Measurements from ENCODE around the gene MED4. TPM values are rescaled to one million over a fixed set of nuclear protein-coding genes. Genes with fewer than 3 reads are reported as not detected.
A peak's percentile ranks its signal among the peaks of the same experiment; 100 is the strongest.

Gene MED4, protein sequence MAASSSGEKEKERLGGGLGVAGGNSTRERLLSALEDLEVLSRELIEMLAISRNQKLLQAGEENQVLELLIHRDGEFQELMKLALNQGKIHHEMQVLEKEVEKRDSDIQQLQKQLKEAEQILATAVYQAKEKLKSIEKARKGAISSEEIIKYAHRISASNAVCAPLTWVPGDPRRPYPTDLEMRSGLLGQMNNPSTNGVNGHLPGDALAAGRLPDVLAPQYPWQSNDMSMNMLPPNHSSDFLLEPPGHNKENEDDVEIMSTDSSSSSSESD
- 10 to 100 TPM; 41.3 to 47.4 TPM for total RNA-seq
- long read RNA-seq, transcript MED4-201 (7 exons, 2,022 nt), result major isoform, 45 of 87 reads
- long read RNA-seq, transcript MED4-202 (7 exons, 931 nt), result minor isoform, 35 of 87 reads
- long read RNA-seq, partial matches to known transcripts, result 2 of 87 reads
- long read RNA-seq, other reads (novel, unspliced or antisense), result 5 of 87 reads

DNA sequence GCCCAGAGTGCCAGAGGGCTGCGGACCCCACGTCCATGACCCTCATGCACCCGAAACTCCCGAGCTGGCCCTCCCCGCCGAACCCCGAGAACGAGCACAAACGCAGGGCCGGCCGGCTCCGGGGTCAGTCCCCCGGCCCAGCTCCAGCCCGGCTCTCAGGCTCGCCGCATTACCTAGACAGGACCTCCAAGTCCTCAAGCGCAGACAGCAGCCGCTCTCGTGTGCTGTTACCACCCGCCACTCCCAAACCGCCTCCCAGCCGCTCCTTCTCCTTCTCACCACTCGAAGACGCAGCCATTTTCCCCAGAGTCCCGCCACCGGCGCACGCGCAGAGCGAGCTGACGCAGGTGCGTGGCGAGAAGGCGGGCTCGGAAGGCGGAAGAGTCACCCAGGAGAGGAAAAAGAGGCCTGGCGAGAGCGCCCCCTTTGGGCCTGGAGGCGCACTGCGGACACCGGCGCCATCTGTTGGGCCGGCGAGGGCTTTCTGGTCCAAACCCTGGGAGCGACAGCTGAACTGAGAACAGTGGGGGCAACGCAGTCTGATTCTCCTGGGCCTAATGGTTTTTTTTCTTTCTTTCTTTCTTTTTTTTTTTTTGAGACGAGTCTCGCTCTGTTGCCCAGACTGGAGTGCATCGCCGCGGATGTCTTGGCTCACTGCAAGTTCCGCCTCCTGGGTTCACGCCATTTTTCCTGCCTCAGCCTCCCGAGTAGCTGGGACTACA, at the start of gene MED4:
Gene MED4, minus strand, starts transcription at position 324 of the 722 bp plus-strand sequence. Its CDS starts 26 bp downstream, at position 298.
- DNase-seq (peak; percentile 96), ATAC-seq (peak; percentile 98)
- intact Hi-C loops (cut with DNase I), result no loop called here

DNA sequence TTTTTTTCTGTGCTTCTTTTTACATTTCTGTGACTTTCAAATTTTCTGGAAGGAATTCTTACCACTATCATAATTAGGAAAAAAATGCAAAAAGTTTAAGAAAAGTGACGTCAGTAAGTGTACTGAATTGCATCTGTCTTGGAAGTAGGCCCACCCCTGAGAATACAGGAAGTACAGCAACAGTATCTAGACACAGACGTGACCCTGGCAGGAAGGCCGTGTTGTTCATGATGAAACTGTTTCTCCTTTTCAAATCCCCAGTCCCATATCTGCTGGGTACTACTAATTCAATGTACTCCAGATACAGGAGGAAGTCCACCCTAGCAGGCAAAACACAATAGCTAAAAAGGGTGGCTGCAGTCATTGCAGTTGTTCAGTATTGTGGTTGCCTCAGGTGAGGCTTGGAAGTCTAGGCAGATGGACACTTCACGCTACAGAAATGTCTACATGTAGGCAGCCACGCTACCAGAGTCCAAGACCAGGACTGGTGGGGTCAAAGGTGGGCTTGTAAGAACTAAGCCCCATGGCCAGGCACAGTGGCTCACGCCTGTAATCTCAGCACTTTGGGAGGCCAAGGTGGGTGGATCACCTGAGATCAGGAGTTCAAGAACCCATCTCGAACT, 49.6 kb upstream of the MED4 start:
- peak; percentile 82 to 92 for ATAC-seq
- intact Hi-C loops (cut with DNase I), result no loop called here
- peak; percentile 68 for DNase-seq

DNA sequence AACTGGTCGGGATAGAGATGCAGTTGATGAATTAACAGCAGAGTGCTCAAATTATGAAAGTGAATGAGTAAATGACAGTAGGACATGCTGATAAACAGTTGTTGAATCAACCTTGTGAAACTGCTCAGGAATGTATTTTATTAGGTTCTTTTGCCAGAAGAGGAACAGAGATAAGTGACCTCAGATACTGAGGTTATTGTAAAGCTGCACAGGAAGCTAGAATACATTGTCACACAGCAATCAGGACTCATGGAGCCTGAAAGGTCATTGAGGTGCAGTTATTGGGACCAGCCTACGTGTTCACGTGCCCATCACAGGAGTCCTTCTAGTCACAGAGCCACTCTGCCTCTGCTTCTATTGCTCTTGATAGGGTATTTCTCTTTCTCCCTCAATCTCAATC, 47.5 kb upstream of the MED4 start:
- ATAC-seq (no peak), DNase-seq (no peak)
- intact Hi-C loops (cut with DNase I), result no loop called here

DNA sequence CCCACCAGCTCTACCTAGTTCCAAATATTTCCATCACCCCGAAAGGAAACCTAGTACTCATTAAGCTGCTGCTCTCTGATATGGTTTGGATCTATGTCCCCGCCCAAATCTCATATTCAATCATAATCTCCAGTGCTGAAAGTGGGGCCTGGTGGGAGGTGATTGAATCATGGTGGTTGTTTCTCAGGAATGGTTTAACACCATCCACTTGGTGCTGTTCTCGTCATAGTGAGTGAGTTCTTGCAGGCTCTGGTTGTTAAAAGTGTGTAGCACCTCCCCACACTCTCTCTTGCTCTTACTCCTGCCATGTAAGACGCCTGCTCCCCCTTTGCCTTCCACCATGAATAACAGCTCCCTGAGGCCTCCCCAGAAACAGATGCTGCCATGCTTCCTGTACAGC, 43.4 kb upstream of the MED4 start:
- intact Hi-C loops (cut with DNase I), result no loop called here
- no peak for ATAC-seq

DNA sequence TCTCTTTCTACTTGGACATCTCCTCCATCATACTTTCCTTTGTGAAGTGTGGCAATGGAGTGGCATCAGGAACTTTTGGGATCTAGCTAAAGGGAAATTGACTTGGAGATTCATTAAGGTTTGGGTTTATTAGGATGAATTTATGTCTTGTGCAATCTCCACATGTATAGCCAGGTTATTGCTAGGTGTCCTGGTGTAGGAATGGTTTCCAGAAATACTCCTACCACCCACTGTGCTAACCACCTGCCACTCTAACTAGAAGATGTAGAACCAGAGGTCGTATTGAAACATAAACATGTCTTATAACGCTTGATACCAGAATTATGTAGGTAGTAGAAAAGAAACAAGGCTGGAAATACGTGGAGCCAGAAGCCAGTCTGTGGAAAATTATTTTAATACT, 38.1 kb upstream of the MED4 start:
- intact Hi-C loops (cut with DNase I), result no loop called here
- ATAC-seq (no peak), DNase-seq (no peak)

More for the DNA sequence above, 43.4 kb upstream of the MED4 start:
- DNase-seq, result no peak

DNA sequence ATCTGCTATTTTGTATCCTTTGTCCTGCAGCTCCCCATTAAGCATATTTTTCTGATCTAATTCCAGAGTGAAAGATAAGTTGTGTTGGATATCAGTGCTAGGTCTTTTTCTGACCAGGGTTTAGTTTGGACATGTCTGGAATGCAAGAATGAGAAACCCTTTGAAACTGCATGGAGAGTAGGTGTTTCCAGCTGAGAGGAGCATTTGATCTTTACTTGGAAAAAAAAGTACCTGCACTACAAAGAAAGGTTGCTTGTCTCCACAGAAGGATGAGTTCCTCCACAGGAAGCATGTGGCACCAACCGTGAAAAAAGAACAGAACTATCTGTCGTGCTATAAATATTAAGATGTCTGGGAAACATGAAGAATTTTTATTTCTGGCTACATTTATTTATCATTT, 36.6 kb upstream of the MED4 start:
- DNase-seq (no peak), ATAC-seq (no peak)
- intact Hi-C loops (cut with DNase I), result no loop called here

DNA sequence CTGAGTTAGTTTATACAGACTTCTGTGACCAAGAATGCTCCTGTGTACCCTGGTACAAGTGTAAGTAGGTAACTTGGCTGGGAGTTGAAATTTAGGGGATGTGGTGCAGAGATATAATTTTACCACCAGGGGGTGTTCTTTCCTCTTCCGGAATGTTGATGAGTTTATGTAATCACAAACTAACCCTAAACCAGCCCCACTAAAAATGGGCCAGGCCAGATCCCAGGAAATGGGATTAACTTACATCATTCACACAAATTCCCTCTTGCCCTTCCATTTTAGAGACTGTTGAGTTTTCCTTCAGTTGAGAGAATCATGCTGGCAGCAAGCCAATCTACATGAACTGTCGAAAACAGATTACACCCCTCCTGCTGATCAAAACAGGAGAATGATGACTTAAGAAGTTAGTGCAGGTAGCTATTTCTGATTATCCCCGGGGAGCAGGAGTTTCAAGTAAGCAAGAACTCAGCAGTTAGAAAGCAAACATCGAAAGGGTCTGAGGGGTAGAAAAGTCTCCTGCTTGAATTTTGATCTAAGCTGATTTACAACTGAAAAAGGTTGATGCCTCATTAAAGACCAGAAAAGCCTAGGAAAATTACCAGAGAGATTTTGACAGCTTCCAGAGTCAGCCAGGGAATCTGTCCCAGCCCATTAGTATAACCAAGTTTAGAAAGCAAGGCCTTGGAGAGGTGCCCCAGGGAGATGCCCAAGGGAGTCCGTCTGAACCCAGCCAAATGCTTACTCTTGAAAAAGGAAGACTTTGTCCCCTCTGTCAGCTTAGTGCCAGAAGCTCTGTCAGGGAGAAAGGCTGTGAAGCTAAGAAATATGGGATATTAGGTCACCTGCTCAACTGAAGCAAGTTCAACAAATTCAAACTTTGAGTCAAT, 32.3 kb upstream of the MED4 start:
- intact Hi-C loops (cut with DNase I), result loop anchor here (5.0 to 10.0 kb wide), 3 partner anchors 105 to 448 kb away; partner anchors contain the start of genes ITM2B (in 2 of the 2) and RB1 (in 1 of the 2)
- DNase-seq (peak; percentile 58), ATAC-seq (peak; percentile 85 to 86)

DNA sequence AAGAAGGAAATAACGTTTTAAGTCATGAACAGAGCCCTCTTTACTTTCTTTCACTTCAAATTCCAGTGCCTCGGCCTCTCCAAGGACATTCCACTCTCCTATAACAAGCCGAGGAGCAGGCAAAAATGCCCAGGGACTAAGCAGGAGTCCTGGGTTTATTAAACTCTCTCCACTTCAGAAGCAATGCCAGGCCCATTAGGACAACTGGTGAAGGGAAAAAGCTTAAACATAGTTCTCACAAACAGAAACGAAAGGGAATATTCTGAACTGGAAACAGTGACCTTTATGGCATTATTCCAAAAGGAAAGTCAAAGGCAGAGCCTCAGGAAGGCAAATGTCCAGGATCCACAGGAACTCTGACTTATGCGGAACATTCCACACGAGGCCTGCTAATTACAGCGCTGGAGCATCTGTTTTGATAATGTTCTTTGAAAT, 30.9 kb upstream of the MED4 start:
- DNase-seq (no peak), ATAC-seq (peak; percentile 59 to 66)
- intact Hi-C loops (cut with DNase I), result loop anchor here (5.0 to 10.0 kb wide), 3 partner anchors 106 to 449 kb away; partner anchors contain the start of genes ITM2B (in 2 of the 2) and RB1 (in 1 of the 2)

DNA sequence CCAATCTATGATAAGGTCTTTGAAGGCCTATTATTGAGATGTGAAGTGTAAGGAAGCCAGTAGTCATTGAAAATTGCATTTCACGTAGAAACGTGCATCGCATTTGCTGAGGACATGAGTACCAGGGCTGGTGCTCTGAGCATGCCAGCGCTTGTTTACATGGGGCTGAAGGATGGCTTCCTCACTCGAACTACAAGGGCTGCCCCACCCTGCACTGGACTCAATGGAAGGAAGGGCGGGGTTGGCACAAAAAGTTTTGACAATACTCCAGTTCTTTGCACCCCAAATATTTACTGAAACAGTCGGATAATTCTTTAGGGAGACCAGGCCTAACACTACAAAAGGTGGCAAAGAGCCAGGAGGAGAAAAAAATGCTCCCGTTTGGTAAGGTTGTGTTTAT, 28.9 kb upstream of the MED4 start:
- intact Hi-C loops (cut with DNase I), result loop anchor here in 1 of 2 donors (10.0 kb wide), 2 partner anchors 181 to 451 kb away; partner anchors contain the start of gene RB1
- ATAC-seq, result peak in 1 of 2 donors; percentile 14
- DNase-seq, result peak; percentile 39

DNA sequence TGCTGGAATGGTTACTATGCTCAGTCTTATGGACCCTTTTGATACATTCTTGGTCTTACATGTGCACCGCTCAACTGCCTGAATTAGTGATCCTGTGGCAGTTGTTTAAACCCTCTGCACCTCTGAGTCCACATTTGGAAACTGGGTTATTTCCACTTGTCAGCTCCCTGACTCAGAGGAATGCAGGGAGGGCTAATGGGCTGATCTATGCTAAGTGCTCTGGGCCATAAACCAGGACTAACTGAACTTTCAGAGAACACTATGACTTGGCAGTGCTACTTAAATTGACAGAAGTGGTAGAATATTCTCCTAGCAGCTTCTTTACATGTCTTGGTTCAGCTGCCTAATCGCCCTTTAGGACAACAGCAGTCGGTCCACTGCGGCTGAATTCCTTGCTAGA, 26.8 kb upstream of the MED4 start:
- DNase-seq, result no peak
- intact Hi-C loops (cut with DNase I), result loop anchor here in 1 of 2 donors (10.0 kb wide), 2 partner anchors 183 to 453 kb away; partner anchors contain the start of gene RB1
- ATAC-seq, result peak; percentile 48 to 60

DNA sequence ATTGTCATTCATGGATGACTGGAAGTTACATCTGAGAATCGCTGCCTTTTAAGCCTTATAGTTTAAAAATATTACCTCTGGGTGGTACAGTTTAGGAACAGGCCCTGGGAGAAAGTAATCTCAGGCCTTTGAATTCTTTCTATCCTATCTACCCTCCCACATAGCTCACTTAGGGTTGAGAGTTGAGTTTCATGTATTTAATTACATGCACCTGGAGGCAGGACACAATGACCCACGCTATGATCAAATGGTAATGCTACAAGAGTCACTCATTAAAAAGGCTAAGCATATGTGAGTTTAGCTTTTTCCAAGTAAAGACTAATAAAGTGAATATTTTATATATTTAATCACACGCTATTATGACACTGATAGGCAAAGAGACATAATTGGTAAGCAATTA, 25.3 kb upstream of the MED4 start:
- intact Hi-C loops (cut with DNase I), result loop anchor here in 1 of 2 donors (10.0 kb wide), 2 partner anchors 185 to 455 kb away; partner anchors contain the start of gene RB1
- ATAC-seq, result no peak
- no peak for DNase-seq

DNA sequence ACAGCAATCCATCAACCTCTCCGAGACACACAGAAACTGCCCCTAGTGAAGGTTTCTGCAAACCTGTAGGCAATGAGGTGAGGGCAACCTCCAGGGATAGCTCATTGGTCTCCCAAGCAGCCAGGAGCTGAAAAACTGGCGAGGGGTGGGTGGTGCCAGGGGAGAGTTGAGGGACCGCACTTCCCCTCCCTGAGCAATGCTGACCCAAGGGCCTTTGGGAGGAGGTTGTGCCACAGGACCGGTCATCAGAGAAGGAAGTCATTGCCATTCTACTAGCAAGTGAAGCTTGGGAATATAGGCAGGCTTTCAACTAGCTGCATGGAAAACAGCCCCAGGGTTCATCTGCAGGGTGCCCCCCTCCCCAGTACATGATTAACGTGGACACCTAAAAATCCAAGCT, 23.1 kb upstream of the MED4 start:
- intact Hi-C loops (cut with DNase I), result no loop called here
- ATAC-seq (no peak), DNase-seq (no peak)

DNA sequence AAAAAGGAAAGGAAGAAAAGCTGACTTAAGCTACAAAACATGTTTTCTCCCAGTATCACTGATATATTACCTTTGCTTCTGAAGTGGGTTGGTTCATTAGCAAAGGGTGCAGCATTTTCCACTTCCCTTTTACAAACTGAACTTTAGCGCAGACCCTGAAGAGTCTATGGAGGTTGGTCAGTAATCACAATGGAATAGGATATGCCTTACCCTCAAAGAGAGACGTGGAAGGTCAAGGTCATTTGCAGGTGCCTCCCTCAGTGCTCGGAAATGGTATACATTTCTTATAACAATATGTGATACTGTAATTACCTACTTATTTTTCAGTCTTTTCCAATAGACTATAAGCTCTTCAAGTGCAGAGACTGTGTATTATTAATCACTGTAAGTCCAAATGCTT, 21.9 kb upstream of the MED4 start:
- intact Hi-C loops (cut with DNase I), result no loop called here
- no peak for ATAC-seq
- no peak for DNase-seq

DNA sequence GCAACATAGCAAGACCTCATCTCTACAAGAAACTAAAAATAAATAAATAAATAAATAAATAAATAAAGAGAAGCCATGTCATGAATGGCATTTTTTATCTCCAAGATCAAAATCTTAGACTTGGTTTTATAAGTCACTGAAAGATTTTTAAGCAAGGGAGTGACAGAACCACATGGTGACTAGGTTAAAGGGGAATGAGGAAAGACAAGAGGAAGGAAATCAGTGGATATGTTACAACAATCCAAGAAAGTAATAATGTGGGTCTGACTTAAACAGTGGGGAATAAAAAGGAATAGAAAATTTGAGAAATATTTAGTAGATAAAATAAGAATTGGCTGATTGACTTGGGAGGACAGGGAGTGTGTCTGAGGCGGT, 18.8 kb upstream of the MED4 start:
- intact Hi-C loops (cut with DNase I), result loop anchor here in 1 of 2 donors (5.0 kb wide), 1 partner anchor 119 kb away; the partner anchor contains the start of gene ITM2B
- DNase-seq (no peak), ATAC-seq (no peak)

DNA sequence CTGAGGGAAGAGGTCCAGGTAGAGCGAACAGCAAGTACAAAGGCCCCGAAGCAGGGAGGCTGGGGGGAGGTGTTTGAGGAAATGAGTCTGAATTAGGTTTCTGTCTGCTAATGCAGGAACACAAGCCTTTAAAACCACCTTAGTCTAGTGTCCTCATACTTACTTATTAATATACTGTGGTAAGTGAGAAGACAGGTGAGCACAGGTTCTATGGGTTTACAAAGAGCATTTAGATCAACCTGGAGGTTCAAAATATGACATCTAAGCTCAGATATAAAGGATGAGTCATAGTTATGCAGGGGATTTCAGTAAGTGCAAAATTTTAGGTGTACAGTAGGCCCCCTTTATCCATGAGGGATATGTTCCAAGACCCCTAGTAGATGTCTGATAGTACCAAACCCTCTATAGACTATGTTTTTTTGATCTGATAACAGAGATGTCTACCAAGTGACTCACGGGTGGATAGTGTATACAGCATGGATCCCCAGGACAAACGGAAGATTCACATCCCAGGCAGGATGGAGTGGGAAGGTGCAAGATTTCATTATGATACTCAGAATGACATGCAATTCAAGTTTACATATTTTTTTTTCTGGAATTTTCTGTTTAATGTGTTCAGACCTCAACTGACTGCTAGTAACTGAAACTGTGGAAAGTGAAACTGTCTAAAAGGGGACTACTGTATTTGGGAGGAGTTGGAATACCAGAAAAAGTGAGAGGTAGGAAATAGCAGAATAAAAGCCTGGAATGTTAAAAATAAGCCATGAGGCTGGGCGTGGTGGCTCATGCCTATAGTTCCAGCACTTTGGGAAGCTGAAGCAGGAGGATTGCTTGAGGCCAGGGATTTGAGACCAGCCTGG, 18.2 kb upstream of the MED4 start:
- DNase-seq, result no peak
- intact Hi-C loops (cut with DNase I), result loop anchor here in 1 of 2 donors (5.0 kb wide), 1 partner anchor 119 kb away; the partner anchor contains the start of gene ITM2B
- ATAC-seq, result no peak

DNA sequence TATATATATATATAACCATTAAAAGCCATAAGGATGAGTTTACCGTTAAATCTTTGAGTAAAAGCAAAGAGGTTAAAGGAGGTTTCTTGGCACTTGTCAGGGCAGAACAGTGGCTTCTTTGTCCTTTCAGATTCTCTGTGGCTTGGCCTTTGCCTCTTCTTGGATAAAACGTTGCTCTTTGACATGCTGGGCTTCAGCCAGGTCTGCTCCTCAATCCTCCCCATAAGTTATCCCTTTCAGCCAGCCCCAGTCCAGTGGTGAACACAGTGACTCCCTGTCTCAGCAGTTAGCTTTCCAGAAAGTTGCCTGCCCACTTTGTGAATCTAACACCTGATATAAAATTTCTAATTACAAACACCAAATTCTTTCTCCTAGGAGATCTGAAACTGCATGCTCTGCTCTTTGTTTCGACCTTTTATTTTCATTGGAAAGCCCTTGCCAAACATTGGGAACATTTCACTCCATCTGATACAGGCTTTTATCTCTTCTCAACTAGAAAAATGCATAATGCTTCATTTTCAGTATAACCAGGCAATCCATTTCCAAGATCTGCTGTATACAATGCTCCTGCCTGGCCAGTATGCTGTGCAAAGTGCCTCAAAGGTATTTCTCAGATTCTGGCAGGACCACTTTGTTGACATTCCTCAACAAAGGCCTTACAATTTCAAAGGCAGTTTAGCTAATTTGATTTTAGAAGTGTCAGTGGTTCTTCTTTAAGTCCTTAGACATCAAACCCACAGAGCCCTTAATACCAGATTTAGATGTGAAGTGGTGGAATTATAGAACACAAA, 16.2 kb upstream of the MED4 start:
- peak; percentile 83 to 87 for ATAC-seq
- intact Hi-C loops (cut with DNase I), result loop anchor here in 1 of 2 donors (5.0 kb wide), 1 partner anchor 121 kb away; the partner anchor contains the start of gene ITM2B
- peak; percentile 60 for DNase-seq

All from left cardiac atrium (tissue), 4 donors.